OCI-LY1 (cell line): Measurements from ENCODE around the gene PDE9A.

Experiments
- H2AFZ ChIP-seq: fragments of 200-600 bp; sonication (generic), shearing (Covaris generic); 2 replicates; pipeline ENCODE4 v1.6.0; 2014; ENCODE audit warnings: antibody characterized with exemption, mild to moderate bottlenecking, low read length
- H3F3A ChIP-seq: fragments of 200-600 bp; sonication (generic), shearing (Covaris generic); 2 replicates; pipeline ENCODE4 v1.6.0; 2014; ENCODE audit warnings: mild to moderate bottlenecking, antibody characterized with exemption, low read length, moderate library complexity; ENCODE audit not compliant: insufficient read depth
- H3K27ac ChIP-seq: fragments of 200-600 bp; sonication (generic); 2 replicates; pipeline ENCODE4 v1.5.1; 2014; ENCODE audit warnings: low read length, mixed run types, mild to moderate bottlenecking, low read depth; ENCODE audit not compliant: poor library complexity, severe bottlenecking
- H3K27me3 ChIP-seq: fragments of 200-600 bp; sonication (generic); 2 replicates; pipeline ENCODE4 v1.6.0; 2014; ENCODE audit warnings: antibody characterized with exemption, mild to moderate bottlenecking, low read length, moderate library complexity; ENCODE audit not compliant: insufficient read depth
- H3K36me3 ChIP-seq: fragments of 200-600 bp; sonication (generic); 2 replicates; pipeline ENCODE4 v1.6.1; 2014; ENCODE audit warnings: mild to moderate bottlenecking, antibody characterized with exemption, low read length, moderate library complexity, mixed read lengths; ENCODE audit not compliant: insufficient read depth
- H3K4me1 ChIP-seq: fragments of 200-600 bp; sonication (generic); 2 replicates; pipeline ENCODE4 v1.5.1; 2014; ENCODE audit warnings: mild to moderate bottlenecking, low read length, moderate library complexity; ENCODE audit not compliant: insufficient read depth, severe bottlenecking
- H3K4me2 ChIP-seq: fragments of 200-600 bp; sonication (generic), shearing (Covaris generic); 2 replicates; pipeline ENCODE4 v1.6.1; 2014; ENCODE audit warnings: low read length
- H3K4me3 ChIP-seq: fragments of 200-600 bp; sonication (generic); 2 replicates; pipeline ENCODE4 v1.5.1; 2014; ENCODE audit warnings: low read length, low read depth, mild to moderate bottlenecking, mixed read lengths; ENCODE audit not compliant: poor library complexity, severe bottlenecking
- H3K79me2 ChIP-seq: fragments of 200-600 bp; shearing (Covaris generic); 2 replicates; pipeline ENCODE4 v1.6.1; 2016; ENCODE audit warnings: mixed run types, low read length, mixed read lengths; ENCODE audit not compliant: insufficient read depth
- H3K9ac ChIP-seq: fragments of 200-600 bp; sonication (generic), shearing (Covaris generic); 2 replicates; pipeline ENCODE4 v1.6.1; 2014; ENCODE audit warnings: mild to moderate bottlenecking, low read length, mixed read lengths
- H3K9me2 ChIP-seq: fragments of 200-600 bp; sonication (generic), shearing (Covaris generic); 2 replicates; pipeline ENCODE4 v1.6.1; 2014; ENCODE audit warnings: low read depth, mild to moderate bottlenecking, low read length, mixed read lengths
- H3K9me3 ChIP-seq: fragments of 200-600 bp; shearing (Covaris generic); 2 replicates; pipeline ENCODE4 v1.6.1; 2014; ENCODE audit warnings: low read length, mixed read lengths
- H4K20me1 ChIP-seq: fragments of 200-600 bp; sonication (generic), shearing (Covaris generic); 2 replicates; pipeline ENCODE4 v1.6.0; 2016; ENCODE audit warnings: mild to moderate bottlenecking, low read length; ENCODE audit not compliant: insufficient read depth
- CTCF ChIP-seq: fragments of 200-600 bp; sonication (generic), shearing (Covaris generic); IDR thresholded peaks from 2 replicates; pipeline ENCODE4 v1.5.1; 2017; ENCODE audit warnings: mild to moderate bottlenecking, antibody characterized with exemption, low read length, moderate library complexity, mixed read lengths
- EZH2 ChIP-seq: fragments of 200-600 bp; sonication (generic), shearing (Covaris generic); IDR thresholded peaks from 2 replicates; pipeline ENCODE4 v1.8.0; 2017; ENCODE audit warnings: borderline replicate concordance, mixed run types, mild to moderate bottlenecking, antibody characterized with exemption, low read length, moderate library complexity, mixed read lengths

PDE9A gene

GRCh38 chr21:42735944-42736343, 82.5 kb downstream of the PDE9A start:
- H2AFZ ChIP-seq: no peak overlapping the region

GRCh38 chr21:42736646-42737350, 83.4 kb downstream of the PDE9A start:
- H3K4me1 ChIP-seq: no peaks in the 10 kb centered on the region

More at GRCh38 chr21:42735944-42736343, 82.5 kb downstream of the PDE9A start:
- Histone ChIP-seq H4K20me1 (no peaks in the 10 kb centered on the region), H3K4me3 (no peak overlapping the region), H3K9me3 (no peaks in the 10 kb centered on the region), H3K27me3 (peaks cover 13% of the 10 kb centered on the region; the same call in 1 of the 2 replicates), H3K79me2 (no peaks in the 10 kb centered on the region), H3K9ac (no peak overlapping the region), H3K36me3 (no peaks in the 10 kb centered on the region), H3K9me2 (no peaks in the 10 kb centered on the region), H3F3A (no peaks in the 10 kb centered on the region), H3K4me2 (no peak overlapping the region), H3K27ac (no peak overlapping the region), H3K4me1 (no peaks in the 10 kb centered on the region)
- TF ChIP-seq EZH2: no peak
- TF ChIP-seq CTCF: no peak

GRCh38 chr21:42737951-42738590, 84.7 kb downstream of the PDE9A start:
- Histone ChIP-seq H3K4me2 (no peak overlapping the region), H3F3A (no peaks in the 10 kb centered on the region), H3K36me3 (no peaks in the 10 kb centered on the region), H3K9me2 (no peaks in the 10 kb centered on the region), H3K4me3 (no peak overlapping the region), H3K27ac (no peak overlapping the region), H2AFZ (no peak overlapping the region), H3K9ac (no peak overlapping the region), H3K27me3 (peaks cover 12% of the 10 kb centered on the region), H3K4me1 (no peaks in the 10 kb centered on the region), H3K9me3 (no peaks in the 10 kb centered on the region), H3K79me2 (no peaks in the 10 kb centered on the region), H4K20me1 (no peaks in the 10 kb centered on the region)
- no peak for TF ChIP-seq EZH2
- TF ChIP-seq CTCF: no peak

More at GRCh38 chr21:42736646-42737350, 83.4 kb downstream of the PDE9A start:
- Histone ChIP-seq H4K20me1 (no peaks in the 10 kb centered on the region), H3K9me2 (no peaks in the 10 kb centered on the region), H3F3A (no peaks in the 10 kb centered on the region), H3K27me3 (peaks cover 12% of the 10 kb centered on the region), H3K9me3 (no peaks in the 10 kb centered on the region), H3K79me2 (no peaks in the 10 kb centered on the region), H3K4me2 (no peak overlapping the region), H3K36me3 (no peaks in the 10 kb centered on the region), H2AFZ (no peak overlapping the region), H3K4me3 (no peak overlapping the region), H3K27ac (no peak overlapping the region), H3K9ac (no peak overlapping the region)
- TF ChIP-seq EZH2: no peak
- TF ChIP-seq CTCF: no peak
